GF-D8 (cell line): ENCODE measurements around the gene PLCXD3.

Experiments
- DNase-seq: peaks from one replicate; lab custom pipeline; 2025; lab: John Stamatoyannopoulos, UW

The PLCXD3 gene

GRCh38 chr5:41414598-41414997 is 95.8 kb downstream of the PLCXD3 start:
- no peak for DNase-seq

DNA sequence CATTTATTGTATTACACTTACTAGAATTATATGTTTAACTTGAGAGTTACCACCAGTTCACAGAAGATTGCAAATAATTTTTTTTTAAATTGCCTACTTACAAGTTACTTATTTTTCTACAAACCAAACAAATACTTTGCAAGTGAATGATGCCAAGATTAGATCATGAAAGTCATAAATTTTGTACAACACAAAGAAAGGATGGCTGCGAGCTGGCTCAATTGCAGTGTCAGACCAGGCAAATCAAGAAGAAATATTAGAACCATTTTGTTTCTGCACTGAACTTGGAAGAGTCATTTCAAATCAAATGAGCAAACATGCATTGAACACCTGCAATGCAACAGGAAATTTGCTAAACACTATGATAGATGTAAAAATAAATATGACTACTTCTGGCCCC is 97.3 kb downstream of the PLCXD3 start:
- DNase-seq: no peak

DNA sequence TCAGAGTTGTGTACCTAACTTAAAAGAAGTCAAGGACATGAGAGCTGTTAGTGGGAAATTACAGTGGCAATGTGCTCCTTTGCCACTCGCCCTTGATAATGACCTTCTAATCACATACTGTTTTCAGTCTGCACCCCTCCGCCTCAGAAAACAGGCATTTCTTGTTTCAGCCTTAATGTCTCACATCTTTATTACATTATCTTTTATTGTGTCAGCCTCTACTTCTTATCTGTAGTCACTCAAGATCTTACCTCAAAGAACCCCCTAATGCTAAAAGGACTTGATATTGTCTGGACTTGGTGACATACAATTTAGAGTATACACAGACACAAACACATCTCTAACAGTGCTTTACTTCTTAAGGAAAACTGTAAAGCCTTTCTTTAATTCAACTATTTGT is 97.9 kb downstream of the PLCXD3 start:
- no peak for DNase-seq

DNA sequence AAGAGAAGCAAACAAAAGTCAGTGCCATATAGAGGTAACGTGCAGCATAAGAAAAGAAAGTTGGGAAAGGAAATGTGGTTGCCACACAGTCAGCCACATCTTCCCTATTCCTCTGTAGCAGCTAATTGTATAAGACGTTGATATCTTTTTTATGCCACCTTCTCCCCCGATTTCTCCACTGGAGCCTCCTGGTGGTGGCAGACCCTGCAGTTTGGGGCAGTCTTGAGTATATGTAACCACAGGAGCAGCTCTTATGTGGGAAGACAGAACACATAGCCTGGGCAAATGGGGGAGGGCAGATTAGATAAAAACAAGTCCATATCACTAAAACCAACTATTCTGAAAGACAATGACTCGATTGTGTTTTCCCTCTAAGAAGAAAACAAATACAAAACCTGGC is 99.7 kb downstream of the PLCXD3 start:
- DNase-seq: no peak

DNA sequence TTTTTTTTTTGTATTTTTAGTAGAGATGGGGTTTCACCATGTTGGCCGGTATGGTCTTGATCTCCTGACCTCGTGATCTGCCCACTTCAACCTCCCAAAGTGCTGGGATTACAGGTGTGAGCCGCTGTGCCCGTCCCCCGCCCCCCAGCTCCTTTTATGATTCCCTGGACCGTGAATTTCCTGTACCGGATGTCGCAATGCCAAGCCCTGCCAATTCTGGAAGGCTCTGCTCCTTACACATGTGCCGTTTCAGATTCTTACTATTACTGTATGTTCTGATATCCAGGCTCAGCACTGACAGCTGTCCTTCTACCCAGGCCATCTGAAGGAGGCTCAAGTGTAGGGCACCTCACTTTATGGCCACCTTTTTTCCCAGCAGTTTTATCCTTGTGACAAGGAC is 100.1 kb downstream of the PLCXD3 start:
- DNase-seq: no peak

GRCh38 chr5:41408676-41409443 is 101.5 kb downstream of the PLCXD3 start:
- no peak for DNase-seq

DNA sequence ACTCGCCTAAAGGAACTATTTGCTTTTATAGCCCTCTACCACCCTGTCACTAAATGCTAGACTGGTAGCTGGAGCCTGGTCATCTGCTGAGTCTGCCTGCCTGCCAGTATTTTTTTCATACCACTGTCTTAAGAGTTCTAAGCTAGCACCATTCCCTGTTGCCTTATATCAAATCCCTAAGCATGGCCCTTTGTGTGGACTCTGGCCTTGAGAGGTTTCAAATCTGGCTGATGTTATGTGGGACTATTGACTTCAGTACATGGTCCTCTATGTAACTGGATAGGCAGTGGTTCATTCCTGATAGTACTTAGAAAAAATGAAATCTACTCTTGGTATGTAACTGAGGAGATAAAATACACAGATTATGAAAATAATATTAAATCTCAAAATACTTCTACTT is 103.5 kb downstream of the PLCXD3 start:
- DNase-seq: no peak

GRCh38 chr5:41406424-41406823 is 104.0 kb downstream of the PLCXD3 start:
- DNase-seq: no peak

GRCh38 chr5:41404757-41405156 is 105.6 kb downstream of the PLCXD3 start:
- DNase-seq: no peak

- DNase-seq: no peak
Observed at GRCh38 chr5:41403846-41404245, 106.6 kb downstream of the PLCXD3 start.

- DNase-seq: no peak
Observed at GRCh38 chr5:41402845-41403244, 107.6 kb downstream of the PLCXD3 start.

GRCh38 chr5:41399839-41400238 is 110.6 kb downstream of the PLCXD3 start:
- no peak for DNase-seq

GRCh38 chr5:41392016-41392415 is 118.4 kb downstream of the PLCXD3 start:
- DNase-seq: no peak

- no peak for DNase-seq
Observed at GRCh38 chr5:41374631-41375030, 135.8 kb downstream of the PLCXD3 start.

DNA sequence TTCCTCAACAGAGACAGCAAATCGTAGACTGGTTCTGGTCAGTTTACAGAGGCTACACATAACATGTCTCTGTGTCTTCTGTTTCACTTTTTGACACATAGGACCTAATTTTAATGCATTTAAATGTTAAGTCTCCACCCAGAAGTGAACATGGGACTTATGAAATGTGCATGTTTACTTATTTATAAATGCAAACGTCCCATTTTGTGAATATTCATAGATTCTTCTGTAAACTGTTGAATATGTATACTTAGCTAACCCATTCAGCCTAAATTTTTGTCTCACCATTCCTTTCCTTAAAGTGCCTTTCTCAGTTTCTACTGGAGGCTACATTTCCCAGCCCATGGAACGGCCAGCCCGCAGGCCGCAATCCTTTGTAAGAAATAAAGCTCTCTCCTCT is 137.2 kb downstream of the PLCXD3 start:
- no peak for DNase-seq

DNA sequence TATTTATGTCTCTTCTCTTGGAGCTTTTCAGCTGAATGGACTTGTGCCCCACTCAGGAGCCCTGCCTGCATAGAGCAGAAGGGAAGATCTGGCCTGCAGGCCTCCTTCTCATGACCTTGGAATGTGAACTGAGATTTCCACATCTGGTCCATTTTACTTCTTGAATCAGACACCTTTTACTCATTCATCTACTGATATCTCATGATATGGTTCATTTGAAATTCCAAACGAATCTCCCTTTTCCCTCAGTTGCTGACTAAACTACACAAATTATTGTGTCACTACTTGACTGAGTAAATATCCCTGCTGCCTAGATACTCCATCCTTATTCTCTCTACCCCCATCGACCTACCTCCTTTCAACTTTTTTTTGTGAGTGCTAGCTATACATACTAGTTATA is 138.7 kb downstream of the PLCXD3 start:
- DNase-seq: no peak

- DNase-seq: no peak
Observed at GRCh38 chr5:41370482-41370881, 139.9 kb downstream of the PLCXD3 start.

- DNase-seq: no peak
Observed at GRCh38 chr5:41369799-41370198, 140.6 kb downstream of the PLCXD3 start.

GRCh38 chr5:41368158-41368557 is 142.2 kb downstream of the PLCXD3 start:
- DNase-seq: no peak

GRCh38 chr5:41365369-41365768 is 145.0 kb downstream of the PLCXD3 start:
- no peak for DNase-seq

DNA sequence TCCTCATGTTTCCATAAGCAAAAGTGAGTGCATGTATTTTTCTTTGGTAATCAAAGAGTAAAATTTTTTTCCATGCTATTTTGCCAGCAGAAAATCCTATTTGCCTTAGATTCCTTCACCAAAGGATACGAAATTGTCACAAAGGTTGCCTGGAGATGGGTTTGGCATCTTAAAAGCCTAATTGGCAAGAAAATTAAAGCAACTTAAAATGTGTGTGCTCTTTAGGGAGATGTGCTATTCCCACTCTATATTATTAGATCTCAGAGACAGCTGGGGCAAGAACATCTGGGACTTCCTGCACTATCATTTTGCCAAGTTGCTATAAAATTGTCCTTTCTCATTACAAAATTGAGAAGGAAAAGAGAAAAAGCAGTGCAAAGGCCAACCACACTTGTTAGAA is 146.1 kb downstream of the PLCXD3 start:
- no peak for DNase-seq

DNA sequence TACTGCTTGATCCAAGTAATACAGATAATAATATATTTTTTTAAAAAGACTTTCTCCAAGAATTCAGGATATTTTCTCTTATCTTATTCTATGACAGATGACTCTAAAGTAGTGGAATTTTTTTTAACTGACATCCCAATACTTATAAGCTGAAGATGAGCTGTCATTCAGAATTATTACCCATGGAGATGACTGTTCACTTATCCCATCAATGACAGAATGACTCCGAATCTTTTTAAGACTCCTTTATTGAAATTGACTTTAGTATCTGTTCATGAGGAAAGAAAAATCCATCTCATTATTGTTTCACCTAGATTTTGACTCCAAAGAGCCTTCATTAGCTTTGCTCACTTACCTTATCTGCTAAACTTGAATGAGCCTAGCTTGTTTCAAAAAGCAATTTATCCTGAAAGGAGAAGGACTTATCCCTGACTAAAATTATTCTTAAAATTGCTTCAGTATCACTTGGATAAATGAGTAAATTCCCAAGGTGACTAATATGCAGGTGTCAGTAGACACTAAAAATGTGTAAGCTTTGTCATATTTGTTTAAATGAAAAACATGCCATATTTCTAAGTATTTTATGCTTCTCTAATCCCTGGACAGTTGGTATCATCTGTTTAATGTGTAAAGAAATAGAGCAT is 146.9 kb downstream of the PLCXD3 start:
- DNase-seq: no peak

- no peak for DNase-seq
Observed at GRCh38 chr5:41356786-41357185, 153.6 kb downstream of the PLCXD3 start.

DNA sequence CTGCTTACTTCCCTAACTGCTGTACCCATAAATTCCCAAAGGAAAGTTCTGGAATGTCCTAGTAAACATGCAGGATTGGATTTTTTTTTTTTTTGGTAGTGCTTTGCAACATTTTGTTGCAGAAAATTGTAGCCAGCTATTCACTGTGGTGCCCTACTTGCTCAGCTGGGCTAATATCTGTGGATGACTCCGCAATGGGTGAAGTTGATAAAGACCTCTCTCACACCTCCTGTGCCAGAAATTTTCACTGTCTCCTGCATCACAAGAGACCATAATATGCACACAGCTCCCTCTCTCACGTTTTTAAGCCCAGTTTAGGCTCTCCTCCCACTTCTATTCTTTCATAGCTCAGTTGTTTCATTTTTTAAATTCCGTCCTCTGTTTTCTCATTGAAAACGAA is 160.6 kb downstream of the PLCXD3 start:
- no peak for DNase-seq
